HepG2 (cell line): ENCODE data around the gene PIGO. TPM values are rescaled to one million over a fixed set of nuclear protein-coding genes. Genes with fewer than 3 reads are reported as not detected.
A peak's percentile ranks its signal among the peaks of the same experiment; 100 is the strongest.

ENCODE experiments used
- AGO2 ChIP-seq: fragments of 200-400 bp; formaldehyde crosslinking; optimal IDR thresholded peaks from 2 replicates; pipeline ENCODE3; 2017; ENCODE audit warnings: mild to moderate bottlenecking, low read depth, low read length, moderate library complexity
- ATF3 ChIP-seq: sonication (generic); formaldehyde crosslinking; IDR thresholded peaks from 2 replicates; pipeline ENCODE4 v1.4.0; 2020; ENCODE audit warnings: missing genetic modification reagents
- CERS6 ChIP-seq: sonication (generic); formaldehyde crosslinking; IDR thresholded peaks from 2 replicates; pipeline ENCODE4 v1.5.0; 2020; ENCODE audit warnings: missing genetic modification reagents
- EEA1 ChIP-seq: sonication (generic); formaldehyde crosslinking; IDR thresholded peaks from 2 replicates; pipeline ENCODE4 v1.5.1; 2020; ENCODE audit warnings: mild to moderate bottlenecking, missing genetic modification reagents, borderline replicate concordance
- GPBP1L1 ChIP-seq: sonication (generic); formaldehyde crosslinking; IDR thresholded peaks from 2 replicates; pipeline ENCODE4 v1.5.0; 2020; ENCODE audit warnings: mild to moderate bottlenecking, missing genetic modification reagents
- GTF3A ChIP-seq: sonication (generic); formaldehyde crosslinking; conservative IDR thresholded peaks from 2 replicates; pipeline ENCODE4 v1.4.0; 2020; ENCODE audit warnings: mild to moderate bottlenecking, missing genetic modification reagents
- MIER2 ChIP-seq: IDR thresholded peaks from 2 replicates; pipeline ENCODE4 v1.6.1; 2016; ENCODE audit warnings: missing biosample characterization, missing genetic modification reagents
- MTF2 ChIP-seq: sonication (generic); formaldehyde crosslinking; IDR thresholded peaks from 2 replicates; pipeline ENCODE4 v1.5.0; 2020; ENCODE audit warnings: missing genetic modification reagents, borderline replicate concordance
- NR2F6 ChIP-seq, 2 experiments: IDR thresholded peaks; 2 replicates each; pipeline ENCODE4 v1.6.1; 2016; ENCODE audit warnings: antibody characterized with exemption in 1 of 2, mild to moderate bottlenecking in 1 of 2
- RFXANK ChIP-seq: IDR thresholded peaks from 2 replicates; pipeline ENCODE4 v1.6.1; 2016
- SRSF9 ChIP-seq: fragments of 200-400 bp; formaldehyde crosslinking; IDR thresholded peaks from 2 replicates; pipeline ENCODE4 v1.6.1; 2018; ENCODE audit warnings: borderline replicate concordance, mild to moderate bottlenecking, low read depth, low read length; ENCODE audit not compliant: insufficient read depth, poor library complexity, severe bottlenecking
- THAP7 ChIP-seq: sonication (generic); formaldehyde crosslinking; IDR thresholded peaks from 2 replicates; pipeline ENCODE4 v1.8.1; 2023; ENCODE audit warnings: mild to moderate bottlenecking, missing genetic modification reagents
- YY1 ChIP-seq: IDR thresholded peaks from 2 replicates; pipeline ENCODE4 v1.6.1; 2011; ENCODE audit warnings: low read length, low read depth, moderate library complexity, mild to moderate bottlenecking; ENCODE audit not compliant: insufficient read depth, insufficient replicate concordance
- ZBTB20 ChIP-seq: sonication (generic); formaldehyde crosslinking; IDR thresholded peaks from 2 replicates; pipeline ENCODE4 v1.8.1; 2023; ENCODE audit warnings: missing genetic modification reagents, low read depth, mild to moderate bottlenecking, borderline replicate concordance
- ZBTB44 ChIP-seq: sonication (generic); formaldehyde crosslinking; IDR thresholded peaks from 2 replicates; pipeline ENCODE4 v1.4.0; 2020; ENCODE audit warnings: missing genetic modification reagents
- ZIK1 ChIP-seq: sonication (generic); formaldehyde crosslinking; IDR thresholded peaks from 2 replicates; pipeline ENCODE4 v1.5.0; 2020; ENCODE audit warnings: mild to moderate bottlenecking, low read depth, missing genetic modification reagents, borderline replicate concordance
- ZNF333 ChIP-seq: sonication (generic); formaldehyde crosslinking; IDR thresholded peaks from 2 replicates; pipeline ENCODE4 v1.4.0; 2020; ENCODE audit warnings: mild to moderate bottlenecking, missing genetic modification reagents, borderline replicate concordance
- ZNF513 ChIP-seq: sonication (generic); formaldehyde crosslinking; conservative IDR thresholded peaks from 2 replicates; pipeline ENCODE4 v1.5.0; 2020; ENCODE audit warnings: missing genetic modification reagents
- ZNF562 ChIP-seq: sonication (generic); formaldehyde crosslinking; IDR thresholded peaks from 2 replicates; pipeline ENCODE4 v1.8.0; 2022; ENCODE audit warnings: missing genetic modification reagents, borderline replicate concordance
- ZNF670 ChIP-seq: sonication (generic); formaldehyde crosslinking; IDR thresholded peaks from 2 replicates; pipeline ENCODE4 v1.8.0; 2022; ENCODE audit warnings: mild to moderate bottlenecking, missing genetic modification reagents, borderline replicate concordance
- polyA plus RNA-seq, 8 experiments: library from polyadenylated mRNA; depleted of rRNA in 3 of 8; stranded (reverse) in 7 of 8; unstranded in 1 of 8; fragments of >200 nt; fragmentation: Illumina TruSeq in 4 of 8; extraction: Trizol in 4 of 8; gene quantifications; 2 replicates each; pipeline versions ENCODE4 v1.2.1 to v1.2.3, GENCODE V29; 2011 to 2016; ENCODE audit warnings: low read depth in 4 of 8, missing spikeins in 1 of 8, mixed read lengths in 1 of 8; ENCODE audit not compliant: insufficient read depth in 1 of 8
- total RNA-seq, 5 experiments: library from RNA; depleted of rRNA; stranded (reverse); fragments of >200 nt; fragmentation: Illumina TruSeq; extraction: Trizol; gene quantifications; 2 replicates each; pipeline ENCODE4 v1.2.3, GENCODE V29; 2016; ENCODE audit warnings: low read depth in 1 of 5

Gene PIGO
- total and polyA plus RNA-seq, 2 of the 13 experiments (the other 11 are each of a cell fraction or from before 2014, with no cell fraction given), result 20.5 to 26.2 TPM

GRCh38 chr9:35096035-35096849, at the start of gene PIGO (continued):
- TF ChIP-seq GTF3A (peak; percentile 75; the same call in 1 of the 2 replicates), CERS6 (no peak), ZIK1 (CRISPR knock-in tag) (peak; percentile 49; the same call in 1 of the 2 replicates), NR2F6 (IDR thresholded peaks at IDR 0.05) (no peak), NR2F6 (CRISPR knock-in tag; IDR thresholded peaks at IDR 0.05) (peak; percentile 54; the same call in 1 of the 2 replicates), ZBTB20 (CRISPR knock-in tag) (peak; percentile 88; the same call in 1 of the 2 replicates), RFXANK (no peak), THAP7 (peak; percentile 98), YY1 (peak; percentile 85), ZNF562 (CRISPR knock-in tag) (no peak), ZNF670 (CRISPR knock-in tag) (peak; percentile 99), AGO2 (no peak), ZNF333 (CRISPR knock-in tag) (peak; percentile 86; the same call in 1 of the 2 replicates), EEA1 (CRISPR knock-in tag) (no peak), MIER2 (CRISPR knock-in tag) (no peak), GPBP1L1 (CRISPR knock-in tag) (no peak), MTF2 (CRISPR knock-in tag) (no peak), ATF3 (CRISPR knock-in tag) (peak; percentile 13; the same call in 1 of the 2 replicates), ZNF513 (CRISPR knock-in tag) (no peak), ZBTB44 (CRISPR knock-in tag) (peak; percentile 31; the same call in 1 of the 2 replicates), SRSF9 (no peak)
